Amniotic stem cell (primary cell): ENCODE data around the gene ZFYVE28.

Experiments used
- DNase-seq: peaks from one replicate; lab custom pipeline; 2025; lab: John Stamatoyannopoulos, UW

Gene ZFYVE28

GRCh38 chr4:2258091-2259035 is 160.1 kb downstream of the ZFYVE28 start:
- DNase-seq = no peak

GRCh38 chr4:2257361-2258081 is 160.9 kb downstream of the ZFYVE28 start:
- no peak for DNase-seq

- DNase-seq = no peak
Measured at GRCh38 chr4:2256781-2257191, 161.7 kb downstream of the ZFYVE28 start.

- DNase-seq = no peak
Measured at GRCh38 chr4:2256156-2256731, 162.2 kb downstream of the ZFYVE28 start.

GRCh38 chr4:2255501-2256155 is 162.8 kb downstream of the ZFYVE28 start:
- no peak for DNase-seq

GRCh38 chr4:2254665-2255500 is 163.6 kb downstream of the ZFYVE28 start:
- no peak for DNase-seq

- DNase-seq = no peak
Measured at GRCh38 chr4:2253160-2254084, 165.0 kb downstream of the ZFYVE28 start.

- DNase-seq = no peak
Measured at GRCh38 chr4:2252530-2253091, 165.8 kb downstream of the ZFYVE28 start.

- no peak for DNase-seq
Measured at GRCh38 chr4:2251795-2252529, 166.5 kb downstream of the ZFYVE28 start.

GRCh38 chr4:2251073-2251794 is 167.2 kb downstream of the ZFYVE28 start:
- no peak for DNase-seq

GRCh38 chr4:2250357-2251072 is 167.9 kb downstream of the ZFYVE28 start:
- no peak for DNase-seq

GRCh38 chr4:2249526-2250356 is 168.7 kb downstream of the ZFYVE28 start:
- no peak for DNase-seq

- DNase-seq = no peak
Measured at GRCh38 chr4:2248821-2249261, 169.6 kb downstream of the ZFYVE28 start.

GRCh38 chr4:2248044-2248780 is 170.2 kb downstream of the ZFYVE28 start:
- no peak for DNase-seq

GRCh38 chr4:2247128-2248043 is 171.1 kb downstream of the ZFYVE28 start:
- DNase-seq = no peak
